Stimulated activated CD4-positive, alpha-beta T cell treated with anti-CD3 and anti-CD28 coated beads, Interleukin-2, amount 100 ng/mL, for 4 hours (primary cell): ENCODE results near the gene ARMH3.
A peak's percentile ranks its signal among the peaks of the same experiment; 100 is the strongest.
"Not testable (repeated sequence)": the region's sequence is repeated elsewhere in the genome, so short reads cannot be mapped to it uniquely, and the experiment has no call there.

Experiments used
- DNase-seq: peaks from one replicate; pipeline ENCODE4 v3.0.0-alpha.2; 2020; ENCODE audit warnings: low read depth

The ARMH3 gene

DNA sequence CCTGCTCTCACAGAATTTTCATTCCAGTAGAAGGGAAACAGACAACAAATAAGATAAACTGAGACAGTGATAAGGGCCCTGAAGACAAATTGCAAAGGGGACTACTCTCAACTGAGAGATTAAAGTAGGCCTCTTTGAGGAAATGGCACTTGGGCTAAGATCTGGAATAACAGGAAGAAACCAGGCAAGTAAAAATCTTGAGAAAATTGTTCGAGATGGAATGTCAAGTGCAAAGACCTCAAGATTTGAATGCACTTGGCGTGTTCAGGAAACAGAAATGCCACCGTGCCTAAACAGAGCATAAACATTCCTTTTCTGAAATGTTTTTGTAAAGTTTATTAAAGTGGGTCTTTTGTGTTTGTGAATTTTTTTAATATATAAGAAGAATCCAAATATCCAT is 10.7 kb downstream of the ARMH3 start:
- DNase-seq, result no peak

- DNase-seq, result no peak
These were observed 15.5 kb downstream of the ARMH3 start for GRCh38 chr10:102040305-102041050.

DNA sequence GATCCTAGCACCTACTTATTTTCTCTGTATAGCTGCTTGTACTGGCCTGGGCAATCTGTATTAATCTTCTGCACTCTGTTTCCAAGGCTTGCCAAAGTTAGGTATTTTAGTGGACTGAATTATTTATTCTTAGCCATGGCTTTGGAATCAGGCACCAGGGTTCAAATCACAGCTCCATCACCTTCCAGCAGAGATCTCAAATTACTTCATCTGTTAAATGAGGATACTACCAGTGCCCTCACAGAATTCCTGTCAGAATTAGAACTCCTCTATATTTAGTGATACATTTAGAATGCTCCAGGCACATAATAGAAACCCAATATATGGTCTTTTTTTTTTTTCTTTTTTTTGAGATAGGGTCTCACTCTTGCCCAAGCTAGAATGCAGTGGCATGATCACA is 17.6 kb downstream of the ARMH3 start:
- DNase-seq, result no peak

DNA sequence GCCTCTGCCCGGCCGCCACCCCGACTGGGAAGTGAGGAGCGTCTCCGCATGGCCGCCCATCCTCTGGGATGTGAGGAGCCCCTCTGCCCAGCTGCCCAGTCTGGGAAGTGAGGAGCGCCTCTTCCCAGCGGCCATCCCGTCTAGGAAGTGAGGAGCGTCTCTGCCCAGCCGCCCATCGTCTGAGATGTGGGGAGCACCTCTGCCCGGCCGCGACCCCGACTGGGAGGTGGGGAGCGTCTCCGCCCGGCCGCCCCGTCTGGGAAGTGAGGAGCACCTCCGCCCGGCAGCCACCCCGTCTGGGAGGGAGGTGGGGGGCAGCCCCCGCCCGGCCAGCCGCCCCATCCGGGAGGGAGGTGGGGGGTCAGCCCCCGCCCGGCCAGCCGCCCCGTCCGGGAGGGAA is 20.2 kb downstream of the ARMH3 start:
- DNase-seq, result not testable (repeated sequence)

DNA sequence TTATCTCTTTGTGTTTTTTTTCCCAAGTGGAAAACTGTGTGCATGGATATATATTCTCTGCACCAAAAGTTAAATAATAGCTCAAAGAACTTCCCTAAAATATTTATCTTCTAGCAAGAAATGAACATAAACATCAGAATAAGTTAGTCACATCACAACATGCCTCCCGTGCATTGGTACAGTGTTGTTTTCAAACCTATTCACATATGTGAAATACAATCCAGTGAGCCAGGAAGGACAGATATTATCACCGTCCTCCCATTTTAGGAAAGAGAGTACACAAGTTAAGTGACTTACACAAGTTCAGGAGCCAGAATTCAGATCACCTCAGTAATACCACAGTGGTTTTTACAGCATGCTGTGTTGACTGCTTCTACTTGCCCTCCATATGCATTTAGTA is 22.2 kb downstream of the ARMH3 start:
- no peak for DNase-seq

DNA sequence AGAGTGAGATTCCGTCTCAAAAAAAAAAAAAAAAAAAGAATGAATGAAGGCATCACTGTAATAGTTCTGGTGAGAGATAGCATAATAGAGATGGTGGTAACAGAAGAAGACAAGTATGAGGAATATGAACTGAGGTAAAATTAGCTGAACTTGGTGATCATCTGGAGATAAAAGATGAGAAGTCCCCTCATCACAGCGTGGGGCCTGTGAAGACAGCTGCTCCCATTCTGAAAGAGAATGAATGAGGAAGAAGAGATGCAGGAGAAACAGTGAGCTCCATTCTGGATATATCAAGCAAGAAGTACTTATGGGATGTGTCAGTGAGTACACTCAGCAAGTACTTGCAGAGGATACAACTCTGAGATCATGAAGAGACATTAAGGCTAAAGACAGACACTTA is 28.7 kb downstream of the ARMH3 start:
- no peak for DNase-seq

GRCh38 chr10:102024799-102025198 is 31.2 kb downstream of the ARMH3 start:
- DNase-seq, result no peak

DNA sequence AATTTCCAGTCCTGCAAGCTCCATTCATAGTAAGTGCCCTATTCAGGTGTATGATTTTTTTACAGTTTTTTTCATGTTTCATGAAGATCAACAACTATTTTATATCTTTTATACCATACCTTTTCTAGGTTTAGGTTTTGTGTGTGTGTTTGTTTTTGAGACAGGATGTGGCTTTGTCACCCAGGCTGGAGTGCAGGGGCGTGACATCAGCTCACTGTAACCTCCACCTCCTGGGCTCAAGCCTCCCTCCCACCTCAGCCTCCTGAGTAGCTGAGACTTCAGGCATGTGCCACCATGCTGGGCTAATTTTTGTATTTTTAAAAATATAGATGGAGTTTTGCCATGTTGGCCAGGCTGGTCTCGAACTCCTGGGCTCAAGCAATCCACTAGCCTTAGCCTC is 35.0 kb downstream of the ARMH3 start:
- no peak for DNase-seq

- DNase-seq, result no peak
These were observed 38.7 kb downstream of the ARMH3 start for GRCh38 chr10:102017295-102017694.

- DNase-seq, result no peak
These were observed 39.6 kb downstream of the ARMH3 start for GRCh38 chr10:102016416-102016815.

- DNase-seq, result no peak
These were observed 45.0 kb downstream of the ARMH3 start for GRCh38 chr10:102010961-102011360.

- DNase-seq, result peak; percentile 27
These were observed 46.1 kb downstream of the ARMH3 start for GRCh38 chr10:102009801-102010425.

GRCh38 chr10:102007796-102008195 is 48.2 kb downstream of the ARMH3 start:
- no peak for DNase-seq

DNA sequence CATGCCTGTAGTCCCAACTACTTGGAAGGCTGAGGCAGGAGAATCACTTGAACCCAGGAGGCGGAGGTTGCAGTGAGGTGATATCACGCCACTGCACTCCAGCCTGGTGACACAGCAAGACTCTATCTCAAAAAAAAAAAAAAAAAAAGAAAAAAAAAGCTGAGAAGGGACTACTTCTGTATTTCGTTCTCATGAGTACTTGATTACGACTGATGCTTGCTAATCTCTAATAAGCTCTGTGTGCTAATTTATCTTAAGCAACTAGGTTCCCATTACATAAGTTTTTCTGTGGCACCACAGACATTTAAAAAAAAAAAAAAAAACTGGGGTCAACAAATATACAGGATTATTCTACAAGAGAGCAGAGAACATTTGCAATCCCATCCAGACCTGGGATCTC is 48.9 kb downstream of the ARMH3 start:
- DNase-seq, result not testable (repeated sequence)

DNA sequence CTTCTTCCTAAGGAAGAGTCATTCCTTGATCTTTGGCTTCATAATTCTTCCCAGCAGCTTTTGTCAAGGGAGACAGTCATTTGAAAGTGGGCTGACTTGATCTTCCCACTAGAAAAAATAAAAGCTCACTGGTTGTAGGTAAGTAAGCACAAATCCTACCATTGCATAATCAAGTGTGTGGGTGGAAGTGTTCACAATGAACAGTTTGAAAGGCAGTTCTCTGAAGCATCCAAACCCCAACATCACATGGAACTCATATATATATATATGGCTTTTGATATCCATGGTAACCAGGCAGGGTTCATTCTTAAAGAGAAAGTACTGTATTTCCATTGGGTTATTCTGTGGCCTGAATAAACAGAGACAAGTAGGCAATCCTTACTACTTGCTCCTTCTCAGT is 51.6 kb downstream of the ARMH3 start:
- DNase-seq, result no peak

DNA sequence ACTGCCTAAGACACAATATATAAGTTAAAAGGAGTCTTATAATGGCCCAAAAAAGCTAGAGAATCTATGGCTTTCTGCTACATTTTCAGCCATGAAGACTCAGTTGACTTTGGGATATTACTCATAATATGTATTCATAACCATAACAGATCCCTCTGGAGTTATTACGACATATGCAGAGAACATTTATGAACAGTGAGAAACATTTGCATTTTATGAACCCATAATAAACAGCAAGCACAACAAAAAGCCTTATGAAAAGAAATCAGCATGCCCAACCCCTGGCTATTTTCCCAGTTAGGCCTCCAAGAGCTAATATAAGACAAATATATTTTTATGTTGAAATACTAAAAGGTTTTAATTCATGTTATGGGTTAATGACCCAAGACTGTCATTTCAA is 52.4 kb downstream of the ARMH3 start:
- DNase-seq, result no peak

DNA sequence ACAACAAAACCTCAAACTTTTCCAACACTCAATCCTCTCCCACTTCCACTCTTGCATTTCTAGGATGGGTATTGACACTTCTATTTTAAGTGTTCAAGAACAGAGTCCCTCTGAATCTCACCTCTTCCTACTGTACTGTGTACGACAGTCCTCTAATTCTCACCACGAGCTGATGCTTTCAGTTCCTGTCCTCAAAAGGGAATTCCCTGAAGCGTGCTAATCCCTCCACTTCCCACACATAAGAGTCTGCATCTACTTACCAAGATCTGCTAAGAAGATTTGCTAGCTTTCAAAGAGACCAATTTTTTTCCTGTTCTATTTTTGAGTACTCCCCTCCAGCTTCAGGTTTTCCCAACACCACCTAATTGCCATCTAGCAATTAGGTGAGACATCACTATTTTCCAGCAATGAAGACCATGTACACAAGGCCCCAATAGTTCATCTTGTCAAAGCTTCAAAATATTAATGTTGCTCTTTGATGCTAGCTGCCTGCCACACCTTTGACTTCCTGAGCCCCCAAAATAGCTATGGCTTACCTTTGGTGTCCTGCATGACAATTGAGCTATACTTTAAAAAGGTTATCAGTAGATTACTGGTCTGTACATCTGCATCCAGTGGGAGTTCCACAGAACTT is 54.4 kb downstream of the ARMH3 start:
- DNase-seq, result no peak

DNA sequence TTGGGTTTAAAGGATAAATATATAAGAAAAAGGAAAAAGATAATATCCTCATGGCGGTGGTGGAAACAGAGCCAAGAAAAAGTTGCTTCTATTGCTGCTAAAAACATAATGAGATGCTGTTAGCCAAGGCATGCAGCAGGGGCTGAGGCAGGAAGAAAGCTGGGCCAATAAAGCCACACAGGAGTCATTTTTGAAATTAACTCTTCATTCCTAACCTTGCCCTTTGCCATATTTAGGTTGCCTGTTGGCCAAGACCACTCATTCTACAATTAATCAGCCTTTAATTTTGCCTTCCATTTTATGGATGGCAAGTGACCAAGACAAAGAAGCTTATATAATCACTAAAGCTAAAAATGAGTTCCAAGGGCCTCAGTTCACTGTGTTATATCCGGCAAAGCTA is 58.2 kb downstream of the ARMH3 start:
- DNase-seq, result no peak

GRCh38 chr10:101995451-101996063 is 60.4 kb downstream of the ARMH3 start:
- DNase-seq, result no peak

DNA sequence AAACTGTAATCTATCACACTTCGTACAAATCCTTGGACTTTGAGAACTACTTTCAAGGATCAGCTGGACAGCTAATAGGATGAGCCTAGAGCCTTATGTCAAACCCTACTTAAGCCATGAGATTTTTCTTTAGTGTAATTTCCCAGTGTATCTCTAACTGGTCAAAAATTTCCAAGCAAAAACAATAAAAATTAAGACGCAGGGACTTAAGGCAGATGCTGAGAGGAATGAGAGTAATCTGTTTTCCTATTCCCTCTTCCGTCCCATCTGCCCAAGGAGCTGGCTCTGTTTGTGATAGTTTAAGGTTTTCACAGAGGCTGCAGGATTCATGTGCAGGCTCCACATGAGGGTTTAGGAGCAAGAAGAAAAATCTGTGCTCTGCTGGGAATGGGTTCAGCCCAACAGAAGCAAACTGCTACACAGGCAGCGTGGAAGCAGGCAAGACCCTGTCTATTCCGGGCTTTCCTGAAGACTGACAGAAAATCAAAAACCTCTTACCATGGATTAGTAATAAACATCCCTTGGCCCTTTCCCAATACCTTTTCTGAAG is 62.2 kb downstream of the ARMH3 start:
- no peak for DNase-seq

GRCh38 chr10:101993221-101993620 is 62.8 kb downstream of the ARMH3 start:
- DNase-seq, result no peak

DNA sequence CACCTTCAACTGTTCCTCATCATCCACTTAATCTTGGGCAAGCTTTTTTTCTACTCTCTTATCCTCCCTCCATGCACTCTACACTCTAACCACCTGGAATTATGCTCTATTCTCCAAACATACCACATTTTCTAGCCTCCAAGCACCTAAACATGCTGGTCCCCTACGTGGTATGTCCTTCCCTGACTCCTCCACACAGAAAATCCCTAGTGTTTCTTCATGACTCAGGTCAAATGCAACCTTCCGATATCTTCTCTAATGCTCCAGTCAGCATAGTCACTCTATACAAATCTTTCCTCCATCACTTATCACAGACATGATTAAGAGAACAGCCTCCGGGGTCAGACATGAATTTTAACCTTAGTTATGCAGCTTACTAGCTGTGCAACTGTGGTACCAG is 68.8 kb downstream of the ARMH3 start:
- DNase-seq, result no peak

GRCh38 chr10:101986624-101986971 is 69.4 kb downstream of the ARMH3 start:
- no peak for DNase-seq
